H9 (cell line): Measurements from ENCODE around the gene PFDN4. TPM values are rescaled to one million over a fixed set of nuclear protein-coding genes. Genes with fewer than 3 reads are reported as not detected.

Source experiments
- DNase-seq: peaks from one replicate; pipeline ENCODE4 v3.0.0-alpha.2; 2017
- H2AFZ ChIP-seq: one replicate; pipeline ENCODE4 v1.6.1; 2013; ENCODE audit warnings: mild to moderate bottlenecking, low read length, control low read depth, moderate library complexity
- H2AK5ac ChIP-seq: 2 replicates; pipeline ENCODE4 v1.6.1; 2013; ENCODE audit warnings: low read length, control low read depth, mixed read lengths; ENCODE audit not compliant: insufficient read length
- H2BK120ac ChIP-seq: one replicate; pipeline ENCODE4 v1.6.1; 2013; ENCODE audit warnings: low read depth, mild to moderate bottlenecking, low read length, control low read depth, inconsistent platforms; ENCODE audit not compliant: poor library complexity, severe bottlenecking
- H2BK12ac ChIP-seq: 2 replicates; pipeline ENCODE4 v1.6.1; 2013; ENCODE audit warnings: low read length, control low read depth, mixed read lengths, low read depth; ENCODE audit not compliant: insufficient read length
- H2BK15ac ChIP-seq: 2 replicates; pipeline ENCODE4 v1.6.1; 2013; ENCODE audit warnings: low read depth, low read length, control low read depth
- H2BK20ac ChIP-seq: one replicate; pipeline ENCODE4 v1.6.1; 2013; ENCODE audit warnings: low read depth, mild to moderate bottlenecking, low read length, control low read depth, inconsistent platforms; ENCODE audit not compliant: poor library complexity, severe bottlenecking
- H2BK5ac ChIP-seq: 2 replicates; pipeline ENCODE4 v1.6.1; 2013; ENCODE audit warnings: low read length, control low read depth, mixed read lengths; ENCODE audit not compliant: insufficient read length
- H3K14ac ChIP-seq: 2 replicates; pipeline ENCODE4 v1.6.1; 2013; ENCODE audit warnings: low read length, control low read depth; ENCODE audit not compliant: insufficient read depth
- H3K18ac ChIP-seq: 2 replicates; pipeline ENCODE4 v1.6.1; 2013; ENCODE audit warnings: low read depth, mild to moderate bottlenecking, mixed read lengths, low read length, control low read depth; ENCODE audit not compliant: insufficient read length
- H3K23ac ChIP-seq: 2 replicates; pipeline ENCODE4 v1.6.1; 2013; ENCODE audit warnings: low read length, control low read depth, mixed read lengths, low read depth; ENCODE audit not compliant: insufficient read length
- H3K23me2 ChIP-seq: 2 replicates; pipeline ENCODE4 v1.6.1; 2013; ENCODE audit warnings: low read depth, mild to moderate bottlenecking, mixed read lengths, low read length, control low read depth; ENCODE audit not compliant: insufficient read length, poor library complexity, severe bottlenecking
- H3K27ac ChIP-seq: 2 replicates; pipeline ENCODE4 v1.5.1; 2013; ENCODE audit warnings: low read length, control low read depth, mixed read lengths, low read depth; ENCODE audit not compliant: insufficient read length
- H3K27me3 ChIP-seq: 2 replicates; pipeline ENCODE4 v1.6.1; 2013; ENCODE audit warnings: low read length, control low read depth, inconsistent platforms; ENCODE audit not compliant: insufficient read depth
- H3K4ac ChIP-seq: 2 replicates; pipeline ENCODE4 v1.6.1; 2013; ENCODE audit warnings: low read depth, mild to moderate bottlenecking, control low read depth, inconsistent platforms, low read length, moderate library complexity
- H3K4me1 ChIP-seq: 2 replicates; pipeline ENCODE4 v1.6.1; 2013; ENCODE audit warnings: low read length, control low read depth, inconsistent platforms; ENCODE audit not compliant: insufficient read depth
- H3K4me2 ChIP-seq: 2 replicates; pipeline ENCODE4 v1.6.1; 2013; ENCODE audit warnings: low read length, control low read depth, mixed read lengths; ENCODE audit not compliant: insufficient read length, insufficient read depth
- H3K56ac ChIP-seq: 2 replicates; pipeline ENCODE4 v1.6.1; 2013; ENCODE audit warnings: low read depth, mild to moderate bottlenecking, mixed read lengths, low read length, control low read depth; ENCODE audit not compliant: insufficient read length
- H3K79me1 ChIP-seq: 2 replicates; pipeline ENCODE4 v1.6.1; 2013; ENCODE audit warnings: low read depth, mild to moderate bottlenecking, moderate library complexity, low read length, control low read depth, inconsistent platforms; ENCODE audit not compliant: insufficient read depth, poor library complexity, severe bottlenecking
- H3K79me2 ChIP-seq: 2 replicates; pipeline ENCODE4 v1.6.1; 2013; ENCODE audit warnings: low read length, control low read depth, inconsistent platforms; ENCODE audit not compliant: insufficient read depth
- H3K9ac ChIP-seq: 2 replicates; pipeline ENCODE4 v1.6.1; 2013; ENCODE audit warnings: low read length, control low read depth, mixed read lengths; ENCODE audit not compliant: insufficient read length; ENCODE audit errors: extremely low read depth
- H3K9me3 ChIP-seq: one replicate; pipeline ENCODE4 v1.6.1; 2013; ENCODE audit warnings: low read depth, low read length, inconsistent platforms; ENCODE audit not compliant: control insufficient read depth
- H3T11ph ChIP-seq: one replicate; pipeline ENCODE4 v1.6.1; 2013; ENCODE audit warnings: mild to moderate bottlenecking, low read length, control low read depth, inconsistent platforms
- H4K20me1 ChIP-seq: one replicate; pipeline ENCODE4 v1.6.1; 2013; ENCODE audit not compliant: control insufficient read depth, insufficient read length, insufficient read depth
- H4K5ac ChIP-seq: 2 replicates; pipeline ENCODE4 v1.6.1; 2013; ENCODE audit warnings: low read depth, mild to moderate bottlenecking, mixed read lengths, low read length, control low read depth; ENCODE audit not compliant: insufficient read length
- H4K8ac ChIP-seq: replicated peaks from 2 replicates; pipeline ENCODE4 v1.6.1; 2013; ENCODE audit warnings: low read length, control low read depth, mixed read lengths, low read depth; ENCODE audit not compliant: insufficient read length
- H4K91ac ChIP-seq: 2 replicates; pipeline ENCODE4 v1.6.1; 2013; ENCODE audit warnings: low read depth, mild to moderate bottlenecking, moderate library complexity, mixed read lengths, low read length, control low read depth; ENCODE audit not compliant: insufficient read length
- H3K27ac Mint-ChIP-seq, 3 experiments: 2 replicates in 2 of 3; 3 replicates in 1 of 3; pipeline ENCODE4 v1.8.0; 2020 to 2021; ENCODE audit warnings: mixed read lengths in 3 of 3, mild to moderate bottlenecking in 1 of 3, moderate library complexity in 1 of 3
- H3K27me3 Mint-ChIP-seq: 2 replicates; pipeline ENCODE4 v1.8.0; 2021; ENCODE audit warnings: low read depth, mild to moderate bottlenecking, moderate library complexity, mixed read lengths
- H3K36me3 Mint-ChIP-seq, 3 experiments: 2 replicates in 2 of 3; 3 replicates in 1 of 3; pipeline ENCODE4 v1.8.0; 2020 to 2021; ENCODE audit warnings: low read depth in 3 of 3, mixed read lengths in 3 of 3; ENCODE audit not compliant: insufficient read depth in 1 of 3
- H3K4me1 Mint-ChIP-seq, 2 experiments: 2 replicates each; pipeline ENCODE4 v1.8.0; 2020; ENCODE audit warnings: mixed read lengths in 2 of 2
- H3K4me3 Mint-ChIP-seq, 2 experiments: 2 replicates in 1 of 2; 3 replicates in 1 of 2; pipeline ENCODE4 v1.8.0; 2020 to 2021; ENCODE audit warnings: mild to moderate bottlenecking in 2 of 2, mixed read lengths in 2 of 2, moderate library complexity in 1 of 2
- H3K9me3 Mint-ChIP-seq, 2 experiments: 2 replicates in 1 of 2; 3 replicates in 1 of 2; pipeline ENCODE4 v1.8.0; 2020; ENCODE audit warnings: mild to moderate bottlenecking in 2 of 2, mixed read lengths in 2 of 2, moderate library complexity in 1 of 2
- CTCF ChIP-seq: fragments of 200-600 bp; sonication (generic); conservative IDR thresholded peaks from 3 replicates; pipeline ENCODE4 v1.8.0; 2021; ENCODE audit warnings: antibody characterized with exemption, mild to moderate bottlenecking
- WGBS: extraction: QIAGEN DNeasy Blood & Tissue Kit; methylation state at CpG from one replicate; pipeline ENCODE4 v1.1.7; 2013; ENCODE audit warnings: missing lambda C conversion rate, low lambda C conversion rate, mixed read lengths; ENCODE audit not compliant: insufficient read length; ENCODE audit errors: extremely low coverage; 5-methylcytosine and 5-hydroxymethylcytosine counted together
- total RNA-seq: library from RNA; stranded (reverse); gene quantifications from 2 replicates; pipeline ENCODE4 v1.2.1, GENCODE V29; 2021

Gene PFDN4
- total RNA-seq, 1 experiment from 2014 or later: 73.6 TPM

- no peaks in the 10 kb centered on the region for H3K9me3 Mint-ChIP-seq
- H3K27ac Mint-ChIP-seq: no peak overlapping the region
- Histone ChIP-seq H2BK120ac (no peak overlapping the region), H2BK5ac (no peak overlapping the region), H3K9ac (no peak overlapping the region), H3K4ac (no peak overlapping the region), H2BK12ac (no peak overlapping the region), H3K14ac (no peak overlapping the region), H3K23ac (no peak overlapping the region), H3K27ac (no peak overlapping the region), H3K79me1 (no peaks in the 10 kb centered on the region), H2AFZ (no peak overlapping the region), H4K91ac (no peak overlapping the region), H3K79me2 (no peaks in the 10 kb centered on the region), H2AK5ac (no peak overlapping the region), H3K23me2 (no peaks in the 10 kb centered on the region), H3K18ac (no peak overlapping the region), H2BK15ac (no peak overlapping the region), H3K4me2 (no peak overlapping the region), H3T11ph (no peak overlapping the region), H4K20me1 (no peaks in the 10 kb centered on the region), H3K56ac (no peak overlapping the region), H2BK20ac (no peak overlapping the region), H3K27me3 (no peaks in the 10 kb centered on the region), H3K9me3 (no peaks in the 10 kb centered on the region), H4K5ac (no peak overlapping the region), H4K8ac (no peak overlapping the region), H3K4me1 (no peaks in the 10 kb centered on the region)
- no peak overlapping the region for H3K4me3 Mint-ChIP-seq
- H3K4me1 Mint-ChIP-seq: no peaks in the 10 kb centered on the region
- TF ChIP-seq CTCF: no peak
- no CpG with 5 or more reads among the region's 11 CpGs for WGBS
- H3K27me3 Mint-ChIP-seq: no peaks in the 10 kb centered on the region
- H3K36me3 Mint-ChIP-seq: no peaks in the 10 kb centered on the region
- no peak for DNase-seq
Observed at GRCh38 chr20:54188132-54188849, 19.6 kb upstream of the PFDN4 start.
